Measurements from ENCODE around the gene NKTR.
A peak's percentile ranks its signal among the peaks of the same experiment; 100 is the strongest.

Gene NKTR

GRCh38 chr3:42683875-42684598 is 83.6 kb downstream of the NKTR start:
- peak in 1 of 2 donors; percentile 34 for DNase-seq

- DNase-seq, result no peak
These were observed 84.3 kb downstream of the NKTR start for GRCh38 chr3:42684632-42685362.

- no peak for DNase-seq
These were observed 84.9 kb downstream of the NKTR start, which contains the start of gene KLHL40 for GRCh38 chr3:42685363-42685881. Gene KLHL40 (plus strand): TSS chr3:42685537. CDS start chr3:42685619, 82 bp downstream.

GRCh38 chr3:42685891-42686820 is 85.7 kb downstream of the NKTR start:
- no peak for DNase-seq

- no peak for DNase-seq
These were observed 86.6 kb downstream of the NKTR start for GRCh38 chr3:42686832-42687650.

GRCh38 chr3:42688016-42688415 is 87.5 kb downstream of the NKTR start:
- no peak for DNase-seq

GRCh38 chr3:42688487-42689420 is 88.3 kb downstream of the NKTR start:
- no peak for DNase-seq

- no peak for DNase-seq
These were observed 89.0 kb downstream of the NKTR start for GRCh38 chr3:42689421-42690014.

GRCh38 chr3:42690191-42690590 is 89.7 kb downstream of the NKTR start:
- DNase-seq, result no peak

GRCh38 chr3:42690766-42691680 is 90.5 kb downstream of the NKTR start:
- DNase-seq, result no peak

GRCh38 chr3:42691816-42692666 is 91.6 kb downstream of the NKTR start:
- DNase-seq, result no peak

- no peak for DNase-seq
These were observed 92.4 kb downstream of the NKTR start for GRCh38 chr3:42692667-42693529.

- DNase-seq, result no peak
These were observed 93.0 kb downstream of the NKTR start for GRCh38 chr3:42693530-42693930.

- DNase-seq, result no peak
These were observed 93.9 kb downstream of the NKTR start for GRCh38 chr3:42694366-42694765.

- no peak for DNase-seq
These were observed 96.1 kb downstream of the NKTR start for GRCh38 chr3:42696356-42697288.
